Measurements from ENCODE around the gene SOHLH1. TPM values are rescaled to one million over a fixed set of nuclear protein-coding genes. Genes with fewer than 3 reads are reported as not detected.

The SOHLH1 gene
- total RNA-seq, 1 donor from 2014 or later = not detected

DNA sequence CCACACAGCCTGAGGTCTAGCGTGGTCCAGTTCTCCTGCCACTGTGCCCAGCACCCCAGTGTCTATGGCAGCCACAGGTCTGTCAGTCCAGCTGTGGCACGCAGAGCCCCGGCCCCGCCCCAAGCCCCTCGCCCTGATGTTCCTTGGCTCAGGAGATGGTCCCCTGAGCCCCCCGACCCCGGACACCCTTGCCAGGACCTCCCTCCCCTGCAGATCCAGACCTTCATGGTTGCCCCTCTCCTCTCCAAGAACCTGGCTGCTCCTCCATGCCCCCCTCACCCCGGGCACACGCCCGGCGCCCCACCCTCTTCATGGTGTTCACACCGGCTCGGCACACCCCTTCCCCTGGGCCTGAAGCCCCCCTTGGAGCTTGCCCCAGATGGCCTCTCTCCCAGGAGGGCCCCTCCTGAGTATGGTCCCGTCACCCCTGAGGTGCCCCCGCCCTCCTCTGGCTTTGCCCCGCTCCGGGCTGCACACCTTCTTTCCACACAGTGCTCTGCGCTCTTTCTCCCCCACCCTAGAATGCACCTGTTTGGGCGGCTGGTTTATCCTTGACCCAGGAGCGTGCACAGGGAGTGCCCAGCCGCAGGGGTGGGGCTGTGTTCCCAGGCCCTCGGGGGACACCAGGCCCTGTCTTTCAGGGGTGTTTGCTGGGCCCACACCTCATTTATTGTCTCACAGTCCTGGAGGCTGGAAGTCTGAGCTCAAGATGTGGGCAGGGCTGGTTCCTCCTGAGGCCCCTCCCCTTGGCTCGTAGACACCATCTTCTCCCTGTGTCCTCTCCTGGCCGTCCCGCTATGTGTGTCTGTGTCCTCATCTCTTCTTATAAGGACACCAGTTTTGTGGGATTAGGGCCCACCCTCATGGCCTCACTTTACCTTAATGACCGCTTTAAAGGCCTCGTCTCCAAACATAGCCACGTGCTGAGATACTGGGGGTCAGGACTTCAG lies 40.3 kb upstream of the SOHLH1 start:
- H3K9me3 Mint-ChIP-seq = no peaks in the 10 kb centered on the region
- H3K27ac Mint-ChIP-seq = no peak overlapping the region
- no peaks in the 10 kb centered on the region for H3K36me3 Mint-ChIP-seq
- peaks cover 51% of the 10 kb centered on the region for H3K27me3 Mint-ChIP-seq (ENCODE audit: low read depth)
- H3K4me1 Mint-ChIP-seq = no peaks in the 10 kb centered on the region
- DNase-seq (ENCODE audit: low spot score in 2 of 2, unreplicated experiment in 2 of 2) = no peak
- no peak overlapping the region for H3K4me3 Mint-ChIP-seq
- TF ChIP-seq, protein P1, sequence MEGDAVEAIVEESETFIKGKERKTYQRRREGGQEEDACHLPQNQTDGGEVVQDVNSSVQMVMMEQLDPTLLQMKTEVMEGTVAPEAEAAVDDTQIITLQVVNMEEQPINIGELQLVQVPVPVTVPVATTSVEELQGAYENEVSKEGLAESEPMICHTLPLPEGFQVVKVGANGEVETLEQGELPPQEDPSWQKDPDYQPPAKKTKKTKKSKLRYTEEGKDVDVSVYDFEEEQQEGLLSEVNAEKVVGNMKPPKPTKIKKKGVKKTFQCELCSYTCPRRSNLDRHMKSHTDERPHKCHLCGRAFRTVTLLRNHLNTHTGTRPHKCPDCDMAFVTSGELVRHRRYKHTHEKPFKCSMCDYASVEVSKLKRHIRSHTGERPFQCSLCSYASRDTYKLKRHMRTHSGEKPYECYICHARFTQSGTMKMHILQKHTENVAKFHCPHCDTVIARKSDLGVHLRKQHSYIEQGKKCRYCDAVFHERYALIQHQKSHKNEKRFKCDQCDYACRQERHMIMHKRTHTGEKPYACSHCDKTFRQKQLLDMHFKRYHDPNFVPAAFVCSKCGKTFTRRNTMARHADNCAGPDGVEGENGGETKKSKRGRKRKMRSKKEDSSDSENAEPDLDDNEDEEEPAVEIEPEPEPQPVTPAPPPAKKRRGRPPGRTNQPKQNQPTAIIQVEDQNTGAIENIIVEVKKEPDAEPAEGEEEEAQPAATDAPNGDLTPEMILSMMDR (IDR thresholded peaks at IDR 0.05; ENCODE audit: unreplicated experiment) = no peak

DNA sequence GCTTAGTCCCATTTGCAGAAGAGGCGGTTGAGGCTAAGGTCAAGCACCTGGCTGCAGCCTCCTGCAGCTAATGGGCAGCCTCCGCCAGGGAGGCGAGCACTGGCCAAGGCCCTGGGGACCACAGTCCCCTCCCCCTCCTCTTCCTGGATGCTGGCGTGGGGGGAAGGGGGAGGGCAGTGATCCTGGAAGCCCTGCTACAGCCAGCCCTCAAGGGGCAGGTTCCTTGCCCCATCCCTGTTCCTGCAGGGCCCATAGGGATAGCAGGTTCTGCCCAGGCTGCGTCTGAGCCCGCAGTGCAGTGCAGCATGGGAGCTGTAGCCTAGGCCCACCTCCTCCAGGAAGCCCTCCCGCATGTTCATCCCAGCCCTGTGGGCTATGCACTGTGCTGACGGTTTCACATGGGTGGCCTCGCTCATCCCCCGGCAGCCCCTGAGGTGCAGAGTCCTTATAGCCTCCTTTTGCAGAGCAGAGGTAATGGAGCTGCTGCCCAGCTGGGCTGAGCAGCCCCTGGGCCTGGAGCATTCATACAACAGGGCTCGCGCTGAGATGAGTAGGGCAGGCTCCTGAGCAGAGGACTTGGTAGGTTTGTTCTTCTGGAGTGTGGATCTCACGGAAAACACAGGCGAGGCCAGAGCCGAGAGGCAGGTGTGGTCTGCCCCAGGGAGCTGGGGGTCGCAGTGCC lies 38.7 kb upstream of the SOHLH1 start:
- Mint-ChIP-seq H3K27me3 (ENCODE audit: low read depth) (peaks cover 63% of the 10 kb centered on the region), H3K4me3 (no peak overlapping the region), H3K36me3 (no peaks in the 10 kb centered on the region), H3K4me1 (no peaks in the 10 kb centered on the region), H3K9me3 (no peaks in the 10 kb centered on the region), H3K27ac (no peak overlapping the region)
- no peak for DNase-seq (ENCODE audit: low spot score in 2 of 2, unreplicated experiment in 2 of 2)
- TF ChIP-seq, protein P1 (IDR thresholded peaks at IDR 0.05; ENCODE audit: unreplicated experiment) = no peak

DNA sequence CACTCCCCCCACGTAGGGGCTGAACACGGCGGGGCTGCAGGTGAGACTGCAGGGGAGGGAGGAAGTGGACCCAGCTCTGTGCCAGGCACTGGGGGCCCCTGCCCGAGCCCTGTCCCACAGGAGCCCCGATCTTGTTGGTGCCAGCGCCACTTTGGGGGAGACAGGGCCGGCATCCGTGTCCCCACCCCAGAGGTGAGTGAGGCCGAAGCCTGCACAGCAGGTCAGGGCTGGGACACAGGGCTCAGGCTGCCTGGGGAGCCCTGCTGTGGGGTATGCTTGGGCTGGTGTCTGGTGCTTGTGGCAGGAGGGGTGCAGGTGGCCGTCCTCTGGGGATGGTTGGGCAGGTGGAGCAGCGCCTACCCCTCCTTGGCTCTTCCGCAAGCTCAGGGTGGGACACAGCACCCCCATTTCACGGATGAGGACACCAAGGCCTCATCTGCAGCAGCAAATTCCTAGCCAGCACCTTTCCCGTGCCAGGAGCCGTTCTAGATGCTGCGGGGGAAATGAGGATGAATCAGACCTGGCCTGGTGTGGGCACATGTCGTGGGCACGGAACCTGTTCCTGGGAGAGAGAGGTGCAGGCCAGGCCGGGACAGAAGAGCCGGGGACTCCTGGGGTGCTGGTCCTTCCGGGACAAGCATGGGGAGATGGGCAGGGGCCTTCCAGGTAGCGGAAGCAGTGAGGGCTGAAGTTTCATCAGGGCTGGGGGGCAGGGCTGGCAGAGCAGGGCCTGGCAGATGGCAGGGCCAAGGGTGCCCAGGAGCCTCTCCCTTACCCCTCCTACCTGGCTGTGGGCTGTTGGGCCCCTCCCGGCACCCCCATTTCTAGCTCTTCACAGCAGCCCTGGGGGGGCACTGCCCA lies 37.9 kb upstream of the SOHLH1 start:
- peaks cover 63% of the 10 kb centered on the region for H3K27me3 Mint-ChIP-seq (ENCODE audit: low read depth)
- TF ChIP-seq, protein P1 (IDR thresholded peaks at IDR 0.05; ENCODE audit: unreplicated experiment) = no peak
- H3K27ac Mint-ChIP-seq = no peak overlapping the region
- no peaks in the 10 kb centered on the region for H3K4me1 Mint-ChIP-seq
- H3K9me3 Mint-ChIP-seq = peaks cover 7% of the 10 kb centered on the region
- H3K36me3 Mint-ChIP-seq = no peaks in the 10 kb centered on the region
- no peak for DNase-seq (ENCODE audit: low spot score in 2 of 2, unreplicated experiment in 2 of 2)
- H3K4me3 Mint-ChIP-seq = no peak overlapping the region

DNA sequence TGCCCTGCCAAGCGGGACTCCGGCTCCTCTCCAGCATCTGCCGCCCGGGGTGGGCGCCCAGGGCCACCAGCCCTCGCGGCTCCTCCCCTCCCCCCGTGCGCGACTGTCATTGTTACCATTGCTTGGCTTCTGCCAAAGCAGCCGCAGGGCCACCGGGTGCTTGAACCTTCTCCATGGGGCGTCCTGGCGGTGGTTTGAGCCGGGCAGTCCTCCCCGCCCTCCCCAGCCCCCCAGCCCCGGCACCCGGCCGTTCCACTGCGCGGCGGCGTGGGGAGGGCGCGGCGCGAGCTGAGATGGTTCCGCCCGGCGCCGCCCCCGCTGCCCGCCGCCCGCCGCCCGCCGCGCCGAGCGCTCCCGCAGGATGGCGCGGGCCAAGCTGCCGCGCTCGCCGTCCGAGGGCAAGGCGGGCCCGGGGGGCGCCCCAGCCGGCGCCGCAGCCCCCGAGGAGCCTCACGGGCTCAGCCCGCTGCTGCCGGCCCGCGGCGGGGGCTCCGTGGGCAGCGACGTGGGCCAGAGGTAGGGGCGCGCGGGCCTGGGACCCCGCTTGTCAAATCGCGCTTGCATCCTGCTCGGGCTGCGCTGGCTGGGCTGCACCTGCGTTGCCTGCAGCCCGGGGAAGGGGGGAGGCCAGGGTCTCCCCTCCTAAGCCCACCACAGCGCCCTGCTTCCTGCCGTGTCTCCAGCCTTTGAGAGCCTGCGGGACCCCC lies 37.1 kb upstream of the SOHLH1 start:
- H3K4me1 Mint-ChIP-seq = no peaks in the 10 kb centered on the region
- peaks cover 63% of the 10 kb centered on the region for H3K27me3 Mint-ChIP-seq (ENCODE audit: low read depth)
- no peak overlapping the region for H3K27ac Mint-ChIP-seq
- DNase-seq (ENCODE audit: low spot score in 2 of 2, unreplicated experiment in 2 of 2) = no peak
- no peak overlapping the region for H3K4me3 Mint-ChIP-seq
- no peaks in the 10 kb centered on the region for H3K36me3 Mint-ChIP-seq
- H3K9me3 Mint-ChIP-seq = peaks cover 10% of the 10 kb centered on the region
- TF ChIP-seq, protein P1 (IDR thresholded peaks at IDR 0.05; ENCODE audit: unreplicated experiment) = no peak

DNA sequence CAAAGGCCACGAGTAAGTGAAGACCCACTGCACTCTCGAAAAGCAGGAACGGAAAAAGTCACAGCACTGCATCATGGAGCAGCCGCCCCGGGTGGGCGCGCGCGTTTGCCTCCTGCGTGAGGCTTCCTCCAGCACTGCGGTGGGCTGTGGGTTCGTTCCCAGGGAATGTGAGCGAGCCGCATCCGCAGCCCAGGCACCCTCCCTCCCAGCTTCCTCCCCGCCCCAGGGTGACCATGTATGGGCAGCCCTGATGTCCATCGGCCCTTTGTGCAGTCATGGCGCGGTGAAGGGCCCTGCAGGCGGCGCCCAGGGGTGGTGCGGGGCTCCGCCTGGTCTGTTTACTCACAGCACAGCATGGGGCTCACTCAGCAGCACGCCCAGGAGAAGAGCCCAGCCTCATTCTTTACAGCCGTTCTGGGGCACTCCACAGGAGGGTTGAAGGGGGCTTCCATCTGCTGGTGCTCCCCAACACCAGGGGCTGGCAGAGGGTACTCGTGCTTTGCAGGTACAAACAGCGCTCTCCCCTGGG lies 35.4 kb upstream of the SOHLH1 start:
- peaks cover 66% of the 10 kb centered on the region for H3K27me3 Mint-ChIP-seq (ENCODE audit: low read depth)
- H3K4me1 Mint-ChIP-seq = no peaks in the 10 kb centered on the region
- H3K4me3 Mint-ChIP-seq = no peak overlapping the region
- H3K9me3 Mint-ChIP-seq = peaks cover 18% of the 10 kb centered on the region
- H3K27ac Mint-ChIP-seq = no peak overlapping the region
- TF ChIP-seq, protein P1 (IDR thresholded peaks at IDR 0.05; ENCODE audit: unreplicated experiment) = no peak
- no peaks in the 10 kb centered on the region for H3K36me3 Mint-ChIP-seq
- DNase-seq (ENCODE audit: low spot score in 2 of 2, unreplicated experiment in 2 of 2) = no peak
